Keratinocyte (primary cell): Measurements from ENCODE around the gene PPIL4. TPM values are rescaled to one million over a fixed set of nuclear protein-coding genes. Genes with fewer than 3 reads are reported as not detected.

Source experiments
- DNase-seq: peaks from one replicate; pipeline ENCODE4 v3.0.0-alpha.2; 2011; ENCODE audit warnings: low read depth, missing footprints, low spot score
- FAIRE-seq: peaks from 2 replicates; lab custom pipeline; 2011; peaks lifted over from hg19 to GRCh38; lab: Jason Lieb, UNC
- H2AFZ ChIP-seq: 2 replicates; pipeline ENCODE4 v1.6.0; 2012; ENCODE audit warnings: low read length, control low read depth, inconsistent platforms; ENCODE audit not compliant: control insufficient read depth
- H3K27ac ChIP-seq: 2 replicates; pipeline ENCODE4 v1.5.1; 2011; ENCODE audit warnings: low read length; ENCODE audit not compliant: control insufficient read depth, insufficient read depth
- H3K27me3 ChIP-seq: 3 replicates; pipeline ENCODE4 v1.6.0; 2011; ENCODE audit warnings: low read length; ENCODE audit not compliant: control insufficient read depth, insufficient read depth; ENCODE audit errors: extremely low read depth
- H3K36me3 ChIP-seq, 2 experiments: 2 replicates in 1 of 2; 3 replicates in 1 of 2; pipeline ENCODE4 v1.5.1; 2011; ENCODE audit warnings: low read length in 2 of 2, mild to moderate bottlenecking in 1 of 2; ENCODE audit not compliant: control insufficient read depth in 2 of 2, insufficient read depth in 2 of 2; ENCODE audit errors: extremely low read depth in 1 of 2
- H3K4me1 ChIP-seq: 3 replicates; pipeline ENCODE4 v1.5.1; 2011; ENCODE audit warnings: low read length; ENCODE audit not compliant: control insufficient read depth, insufficient read depth; ENCODE audit errors: extremely low read depth
- H3K4me2 ChIP-seq: 3 replicates; pipeline ENCODE4 v1.6.0; 2011; ENCODE audit warnings: low read depth, low read length; ENCODE audit not compliant: control insufficient read depth, insufficient read depth; ENCODE audit errors: extremely low read depth
- H3K4me3 ChIP-seq, 3 experiments: fragments of 200-600 bp in 1 of 3; sonication (generic) in 1 of 3; 2 replicates in 2 of 3; 3 replicates in 1 of 3; pipeline ENCODE4 v1.5.1; 2011 to 2016; ENCODE audit warnings: low read length in 3 of 3, mild to moderate bottlenecking in 3 of 3, control low read depth in 2 of 3, inconsistent platforms in 1 of 3, low read depth in 1 of 3, mixed read lengths in 1 of 3, mixed run types in 1 of 3, moderate library complexity in 1 of 3; ENCODE audit not compliant: control insufficient read depth in 2 of 3, insufficient read depth in 2 of 3; ENCODE audit errors: extremely low read depth in 1 of 3
- H3K79me2 ChIP-seq: 2 replicates; pipeline ENCODE4 v1.6.0; 2012; ENCODE audit warnings: low read length; ENCODE audit not compliant: control insufficient read depth, insufficient read depth
- H3K9ac ChIP-seq: 3 replicates; pipeline ENCODE4 v1.6.0; 2011; ENCODE audit warnings: low read length; ENCODE audit not compliant: control insufficient read depth, insufficient read depth; ENCODE audit errors: extremely low read depth
- H3K9me1 ChIP-seq: 3 replicates; pipeline ENCODE4 v1.6.0; 2011; ENCODE audit warnings: low read length; ENCODE audit not compliant: control insufficient read depth, insufficient read depth; ENCODE audit errors: extremely low read depth
- H3K9me3 ChIP-seq: 2 replicates; pipeline ENCODE4 v1.5.1; 2012; ENCODE audit warnings: low read depth, low read length; ENCODE audit not compliant: control insufficient read depth
- H4K20me1 ChIP-seq: 3 replicates; pipeline ENCODE4 v1.6.0; 2011; ENCODE audit warnings: low read length; ENCODE audit not compliant: control insufficient read depth, insufficient read depth; ENCODE audit errors: extremely low read depth
- EZH2 ChIP-seq: IDR thresholded peaks from one replicate; pipeline ENCODE4 v1.6.1; 2012; ENCODE audit warnings: inconsistent platforms, mild to moderate bottlenecking, low read length, moderate library complexity
- dilution Hi-C: fragments of 300-500 bp; cut with MboI; formaldehyde crosslinking; loops from one replicate; pipeline ENCODE4 v1.7.0; 2020; ENCODE audit warnings: low sequenced_read_pairs; ENCODE audit not compliant: extremely low pct_ligation_motif_present
- polyA plus RNA-seq, 5 experiments: library from polyadenylated mRNA; depleted of rRNA in 3 of 5; stranded (reverse) in 3 of 5; stranded (forward) in 1 of 5; unstranded in 1 of 5; fragments of >200 nt; gene quantifications; 1 replicate in 1 of 5; 2 replicates in 3 of 5; 3 replicates in 1 of 5; pipeline versions ENCODE4 v1.2.1 to v1.2.3, GENCODE V29; 2011 to 2012; ENCODE audit warnings: missing spikeins in 2 of 5, low read depth in 1 of 5, low replicate concordance in 1 of 5
- TF ChIP-seq, protein P1 (sequence below), 3 experiments: IDR thresholded peaks in 1 of 3; conservative IDR thresholded peaks in 1 of 3; optimal IDR thresholded peaks in 1 of 3; 2 replicates in 2 of 3; 3 replicates in 1 of 3; pipeline versions ENCODE3 to v1.5.1; 2011; ENCODE audit warnings: low read length in 3 of 3, mild to moderate bottlenecking in 3 of 3, moderate library complexity in 2 of 3, control low read depth in 1 of 3, inconsistent platforms in 1 of 3; ENCODE audit not compliant: insufficient read depth in 2 of 3; ENCODE audit errors: extremely low read depth in 1 of 3

PPIL4 gene
- polyA plus RNA-seq, 1 donor (not counting 4 experiments of a cell fraction or from before 2014, with no cell fraction given): 14.0 TPM

DNA sequence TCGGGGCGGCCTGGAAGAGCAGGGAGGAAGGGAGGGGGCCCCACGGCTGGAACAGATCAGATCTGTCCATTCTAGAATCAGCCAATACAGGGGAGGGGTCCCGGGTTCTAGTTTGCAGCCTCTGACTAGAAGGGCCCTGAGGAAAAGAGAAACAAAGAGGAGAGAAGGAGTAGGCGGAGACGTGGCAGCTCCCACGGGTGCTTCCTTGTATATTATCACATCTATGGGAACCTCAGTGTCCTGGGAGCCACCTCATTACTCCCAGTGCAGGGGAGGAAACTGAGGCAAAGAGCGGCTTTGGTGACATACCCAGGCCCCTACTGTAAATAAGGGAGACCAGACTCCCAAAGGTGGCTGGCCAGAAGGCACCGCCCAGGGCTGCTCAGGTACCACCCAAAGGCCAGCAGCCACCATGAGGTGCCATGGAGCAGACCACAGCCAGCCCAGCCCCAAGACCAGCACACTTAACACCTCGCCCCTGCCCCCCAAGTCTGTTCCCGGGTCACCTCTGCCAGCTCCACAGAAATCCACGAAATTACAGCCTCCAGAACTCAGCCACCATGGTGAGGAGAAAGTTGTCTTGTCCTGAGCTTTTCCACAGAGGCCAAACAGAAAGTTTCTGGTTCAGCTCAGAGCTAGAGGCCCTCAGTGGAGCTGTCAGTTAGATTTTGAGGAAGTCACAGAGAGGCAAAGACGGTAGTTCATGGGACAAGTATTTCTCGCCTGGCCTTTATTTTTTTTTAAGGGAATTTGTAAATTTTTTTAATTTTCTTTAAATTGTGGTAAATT, 63.1 kb downstream of the PPIL4 start:
- no peak for FAIRE-seq
- dilution Hi-C loops: no loop called here
- Histone ChIP-seq H2AFZ (no peak overlapping the region), H3K27me3 (no peaks in the 10 kb centered on the region), H3K79me2 (no peaks in the 10 kb centered on the region), H3K27ac (no peak overlapping the region), H3K36me3 (no peaks in the 10 kb centered on the region), H3K9me3 (no peaks in the 10 kb centered on the region), H3K9me1 (no peaks in the 10 kb centered on the region), H4K20me1 (no peaks in the 10 kb centered on the region), H3K9ac (no peak overlapping the region), H3K4me1 (peaks cover 9% of the 10 kb centered on the region), H3K4me2 (no peak overlapping the region), H3K4me3 (no peak overlapping the region)
- TF ChIP-seq EZH2: no peak
- TF ChIP-seq, protein P1, sequence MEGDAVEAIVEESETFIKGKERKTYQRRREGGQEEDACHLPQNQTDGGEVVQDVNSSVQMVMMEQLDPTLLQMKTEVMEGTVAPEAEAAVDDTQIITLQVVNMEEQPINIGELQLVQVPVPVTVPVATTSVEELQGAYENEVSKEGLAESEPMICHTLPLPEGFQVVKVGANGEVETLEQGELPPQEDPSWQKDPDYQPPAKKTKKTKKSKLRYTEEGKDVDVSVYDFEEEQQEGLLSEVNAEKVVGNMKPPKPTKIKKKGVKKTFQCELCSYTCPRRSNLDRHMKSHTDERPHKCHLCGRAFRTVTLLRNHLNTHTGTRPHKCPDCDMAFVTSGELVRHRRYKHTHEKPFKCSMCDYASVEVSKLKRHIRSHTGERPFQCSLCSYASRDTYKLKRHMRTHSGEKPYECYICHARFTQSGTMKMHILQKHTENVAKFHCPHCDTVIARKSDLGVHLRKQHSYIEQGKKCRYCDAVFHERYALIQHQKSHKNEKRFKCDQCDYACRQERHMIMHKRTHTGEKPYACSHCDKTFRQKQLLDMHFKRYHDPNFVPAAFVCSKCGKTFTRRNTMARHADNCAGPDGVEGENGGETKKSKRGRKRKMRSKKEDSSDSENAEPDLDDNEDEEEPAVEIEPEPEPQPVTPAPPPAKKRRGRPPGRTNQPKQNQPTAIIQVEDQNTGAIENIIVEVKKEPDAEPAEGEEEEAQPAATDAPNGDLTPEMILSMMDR (optimal IDR thresholded peaks at IDR 0.05 in 1 of 3, IDR thresholded peaks at IDR 0.05 in 1 of 3, conservative IDR thresholded peaks at IDR 0.05 in 1 of 3; ENCODE audit: extremely low read depth in 1 of 3, insufficient read depth in 2 of 3, low read length in 3 of 3): no peak
- no peak for DNase-seq

GRCh38 chr6:149480502-149481280, 65.2 kb downstream of the PPIL4 start:
- TF ChIP-seq, protein P1 (optimal IDR thresholded peaks at IDR 0.05 in 1 of 3, IDR thresholded peaks at IDR 0.05 in 1 of 3, conservative IDR thresholded peaks at IDR 0.05 in 1 of 3; ENCODE audit: extremely low read depth in 1 of 3, insufficient read depth in 2 of 3, low read length in 3 of 3): no peak
- no peak for TF ChIP-seq EZH2
- dilution Hi-C loops: no loop called here
- Histone ChIP-seq H4K20me1 (no peaks in the 10 kb centered on the region), H3K79me2 (no peaks in the 10 kb centered on the region), H3K27me3 (no peaks in the 10 kb centered on the region), H3K4me3 (no peak overlapping the region), H3K4me2 (no peak overlapping the region), H3K9me1 (no peaks in the 10 kb centered on the region), H3K9ac (no peak overlapping the region), H3K27ac (no peak overlapping the region), H3K4me1 (peaks cover 9% of the 10 kb centered on the region), H3K36me3 (no peaks in the 10 kb centered on the region), H3K9me3 (no peaks in the 10 kb centered on the region), H2AFZ (no peak overlapping the region)
- no peak for DNase-seq
- FAIRE-seq: no peak
